GM19467 (cell line): ENCODE measurements around the gene PPP1R3G.
"Not testable (repeated sequence)": the region's sequence is repeated elsewhere in the genome, so short reads cannot be mapped to it uniquely, and the experiment has no call there.

Experiments
- ATAC-seq: cut with Tn5 transposase; IDR thresholded peaks from one replicate; pipeline ENCODE4 v1.9.1; 2021; ENCODE audit warnings: mild to moderate bottlenecking, moderate library complexity; ENCODE audit not compliant: unreplicated experiment

The PPP1R3G gene

GRCh38 chr6:5084781-5085647 is at the start of gene PPP1R3G:
TSS of gene PPP1R3G (plus strand) at chr6:5085341. CDS start at chr6:5085486, 145 bp downstream.
- ATAC-seq, result no peak

GRCh38 chr6:5036269-5036668 is 48.9 kb upstream of the PPP1R3G start:
- ATAC-seq, result no peak

- no peak for ATAC-seq
These were observed 43.2 kb upstream of the PPP1R3G start for GRCh38 chr6:5041955-5042354.

- ATAC-seq, result no peak
These were observed 42.7 kb upstream of the PPP1R3G start for GRCh38 chr6:5042436-5042835.

- no peak for ATAC-seq
These were observed 40.3 kb upstream of the PPP1R3G start for GRCh38 chr6:5044866-5045265.

- no peak for ATAC-seq
These were observed 39.7 kb upstream of the PPP1R3G start for GRCh38 chr6:5045416-5045815.

- no peak for ATAC-seq
These were observed 38.7 kb upstream of the PPP1R3G start for GRCh38 chr6:5046430-5046829.

- no peak for ATAC-seq
These were observed 35.1 kb upstream of the PPP1R3G start for GRCh38 chr6:5050009-5050408.

GRCh38 chr6:5051394-5051793 is 33.7 kb upstream of the PPP1R3G start:
- no peak for ATAC-seq

GRCh38 chr6:5053038-5053437 is 32.1 kb upstream of the PPP1R3G start:
- ATAC-seq, result no peak

GRCh38 chr6:5053864-5054244 is 31.3 kb upstream of the PPP1R3G start:
- no peak for ATAC-seq

- ATAC-seq, result no peak
These were observed 30.8 kb upstream of the PPP1R3G start for GRCh38 chr6:5054245-5054873.

- ATAC-seq, result no peak
These were observed 30.0 kb upstream of the PPP1R3G start for GRCh38 chr6:5055118-5055517.

- no peak for ATAC-seq
These were observed 26.9 kb upstream of the PPP1R3G start for GRCh38 chr6:5058254-5058653.

- no peak for ATAC-seq
These were observed 25.9 kb upstream of the PPP1R3G start for GRCh38 chr6:5059036-5059896.

- not testable (repeated sequence) for ATAC-seq
These were observed 24.7 kb upstream of the PPP1R3G start for GRCh38 chr6:5060439-5060838.

GRCh38 chr6:5061152-5061551 is 24.0 kb upstream of the PPP1R3G start:
- no peak for ATAC-seq

GRCh38 chr6:5063617-5064016 is 21.5 kb upstream of the PPP1R3G start:
- no peak for ATAC-seq

GRCh38 chr6:5066456-5067093 is 18.6 kb upstream of the PPP1R3G start:
- ATAC-seq, result no peak

- ATAC-seq, result no peak
These were observed 17.8 kb upstream of the PPP1R3G start for GRCh38 chr6:5067305-5067704.
